GM12878 (cell line): ENCODE measurements around the gene TBC1D8B. TPM values are rescaled to one million over a fixed set of nuclear protein-coding genes. Genes with fewer than 3 reads are reported as not detected.

Experiments
- ATAC-seq: fragments of 200-7000 bp; cut with Tn5 transposase; 3 replicates; pipeline ENCODE4 v1.9.1; 2020; ENCODE audit warnings: mild to moderate bottlenecking, moderate library complexity
- BruUV-seq: library from RNA; stranded (reverse); fragments of 400-500 nt; replicated peaks from 2 replicates; lab custom pipeline; 2021; lab: Mats Ljungman, UMichigan
- CTCF ChIA-PET: fragments of 300-600 bp; sonication (Branson Sonifier 250); formaldehyde crosslinking; extraction: SDS; loops from one replicate; lab custom pipeline; 2021; ENCODE audit warnings: inconsistent platforms; lab: Yijun Ruan, JAX
- POLR2A ChIA-PET: fragments of 350-600 bp; formaldehyde crosslinking; extraction: SDS; loops from one replicate; lab custom pipeline; 2021; ENCODE audit warnings: inconsistent platforms; lab: Charles Lee
- RAD21 ChIA-PET: fragments of 300-600 bp; sonication (Branson Sonifier 250); formaldehyde crosslinking; loops from one replicate; lab custom pipeline; 2023; ENCODE audit warnings: antibody characterized with exemption; ENCODE audit not compliant: unreplicated experiment; lab: Charles Lee
- SMC1A ChIA-PET: fragments of 300-600 bp; sonication (Branson Sonifier 250); formaldehyde crosslinking; loops from one replicate; lab custom pipeline; 2023; ENCODE audit not compliant: unreplicated experiment, uncharacterized antibody; lab: Charles Lee
- DNase-seq: peaks from one replicate; pipeline ENCODE4 v3.0.0-alpha.2; 2011; ENCODE audit warnings: low read depth, low spot score
- FAIRE-seq: peaks from 3 replicates; lab custom pipeline; 2011; peaks lifted over from hg19 to GRCh38; lab: Jason Lieb, UNC
- H2AFZ ChIP-seq: 2 replicates; pipeline ENCODE4 v1.6.0; 2011; ENCODE audit warnings: low read depth, low read length, control low read depth; ENCODE audit not compliant: control insufficient read depth
- H3K27ac ChIP-seq: 2 replicates; pipeline ENCODE4 v1.5.1; 2011; ENCODE audit warnings: control low read depth; ENCODE audit not compliant: control insufficient read depth, insufficient read depth
- H3K27me3 ChIP-seq, 2 experiments: replicated peaks in 1 of 2; 2 replicates each; pipeline versions ENCODE4 v1.6.0 to v1.6.1; 2011; ENCODE audit warnings: low read length in 1 of 2; ENCODE audit not compliant: control insufficient read depth in 2 of 2, insufficient read depth in 2 of 2
- H3K36me3 ChIP-seq, 2 experiments: 2 replicates each; pipeline ENCODE4 v1.5.1; 2011; ENCODE audit warnings: low read length in 1 of 2; ENCODE audit not compliant: control insufficient read depth in 2 of 2, insufficient read depth in 2 of 2
- H3K4me1 ChIP-seq: 2 replicates; pipeline ENCODE4 v1.6.1; 2011; ENCODE audit warnings: mild to moderate bottlenecking, low read length, moderate library complexity, mixed read lengths; ENCODE audit not compliant: control insufficient read depth, insufficient read depth
- H3K4me2 ChIP-seq: 2 replicates; pipeline ENCODE4 v1.6.0; 2011; ENCODE audit warnings: control low read depth; ENCODE audit not compliant: control insufficient read depth, insufficient read depth
- H3K4me3 ChIP-seq: fragments of 200-600 bp; sonication (generic); 2 replicates; pipeline ENCODE4 v1.5.1; 2016
- H3K79me2 ChIP-seq: 2 replicates; pipeline ENCODE4 v1.6.0; 2011; ENCODE audit warnings: low read length; ENCODE audit not compliant: control insufficient read depth, insufficient read depth
- H3K9ac ChIP-seq: 2 replicates; pipeline ENCODE4 v1.8.0; 2011; ENCODE audit warnings: low read length, control low read depth, mixed read lengths; ENCODE audit not compliant: control insufficient read depth, insufficient read depth
- H3K9me3 ChIP-seq: replicated peaks from 3 replicates; pipeline ENCODE4 v1.5.1; 2011; ENCODE audit warnings: mild to moderate bottlenecking, low read length; ENCODE audit not compliant: control insufficient read depth, insufficient read depth
- H4K20me1 ChIP-seq: 2 replicates; pipeline ENCODE4 v1.6.0; 2011; ENCODE audit not compliant: control insufficient read depth, insufficient read depth
- CBFB ChIP-seq: IDR thresholded peaks from 2 replicates; pipeline ENCODE4 v1.6.1; 2016; ENCODE audit warnings: antibody characterized with exemption, low read depth
- CREB1 ChIP-seq: IDR thresholded peaks from 2 replicates; pipeline ENCODE4 v1.6.1; 2012; ENCODE audit warnings: low read depth, mild to moderate bottlenecking, inconsistent platforms
- FOXM1 ChIP-seq: IDR thresholded peaks from 2 replicates; pipeline ENCODE4 v1.6.1; 2012; ENCODE audit warnings: low read depth, mild to moderate bottlenecking, inconsistent platforms, low read length, moderate library complexity
- GABPA ChIP-seq: IDR thresholded peaks from 2 replicates; pipeline ENCODE4 v1.6.1; 2014; ENCODE audit warnings: antibody characterized with exemption, low read depth, mild to moderate bottlenecking, inconsistent platforms
- JUND ChIP-seq: IDR thresholded peaks from 2 replicates; pipeline ENCODE4 v1.6.1; 2012; ENCODE audit warnings: low read depth, mild to moderate bottlenecking, low read length, improper control_type of control experiment, moderate library complexity
- SIX5 ChIP-seq: IDR thresholded peaks from 2 replicates; pipeline ENCODE4 v1.6.1; 2011; ENCODE audit warnings: mild to moderate bottlenecking, low read depth, low read length, moderate library complexity; ENCODE audit not compliant: severe bottlenecking
- WRNIP1 ChIP-seq: IDR thresholded peaks from 2 replicates; pipeline ENCODE4 v1.6.1; 2011; ENCODE audit warnings: low read depth, low read length, improper control_type of control experiment, borderline replicate concordance
- WGBS: methylation state at CpG from one replicate; pipeline ENCODE4 v1.1.6; 2016; ENCODE audit warnings: low lambda C conversion rate; ENCODE audit not compliant: insufficient replicate concordance, insufficient coverage; ENCODE audit errors: missing lambda C conversion rate; 5-methylcytosine and 5-hydroxymethylcytosine counted together
- in situ Hi-C: fragments of 300-500 bp; cut with MboI; formaldehyde crosslinking; loops from 9 replicates; pipeline ENCODE4 v1.14.3; 2018; ENCODE audit warnings: mixed read lengths
- intact Hi-C: fragments of 100-400 bp; cut with micrococcal nuclease; formaldehyde crosslinking; loops from one replicate; pipeline ENCODE4 v1.14.2; 2022; ENCODE audit not compliant: unreplicated experiment
- polyA plus RNA-seq, 11 experiments: library from polyadenylated mRNA; depleted of rRNA in 4 of 11; unstranded in 6 of 11; stranded (reverse) in 5 of 11; fragments of >200 nt; fragmentation: Nextera tagmentation in 4 of 11; fragmentation: Illumina TruSeq in 1 of 11; extraction: Ambion mirVana in 4 of 11; extraction: Trizol in 1 of 11; gene quantifications; 1 replicate in 1 of 11; 2 replicates in 10 of 11; pipeline versions ENCODE4 v1.2.1 to v1.2.3, GENCODE V29; 2011 to 2016; ENCODE audit warnings: inconsistent platforms in 2 of 11, missing spikeins in 2 of 11, low read depth in 1 of 11
- total RNA-seq, 4 experiments: library from RNA; depleted of rRNA in 3 of 4; stranded (reverse); fragments of >200 nt in 3 of 4; fragmentation: Illumina TruSeq in 1 of 4; extraction: Trizol in 1 of 4; gene quantifications; 2 replicates each; pipeline versions ENCODE4 v1.2.1 to v1.2.3, GENCODE V29; 2013 to 2021
- TF ChIP-seq, protein P1 (sequence below): IDR thresholded peaks from 2 replicates; pipeline ENCODE4 v1.6.1; 2012; ENCODE audit warnings: low read depth, low read length, improper control_type of control experiment
- TF ChIP-seq, protein P2 (sequence below): fragments of 150-350 bp; IDR thresholded peaks from 2 replicates; pipeline ENCODE4 v1.6.1; 2014; ENCODE audit warnings: mild to moderate bottlenecking, low read depth, low read length
- TF ChIP-seq, protein P3 (sequence below): fragments of 450-650 bp; conservative IDR thresholded peaks from 2 replicates; pipeline ENCODE4 v1.6.1; 2017; ENCODE audit warnings: mild to moderate bottlenecking, moderate library complexity
- TF ChIP-seq, protein P4 (sequence below): IDR thresholded peaks from 2 replicates; pipeline ENCODE4 v1.6.1; 2012; ENCODE audit warnings: low read depth, low read length, improper control_type of control experiment

Gene TBC1D8B
- total and polyA plus RNA-seq, 10 of the 15 experiments (the other 5 are each of a cell fraction or from before 2014, with no cell fraction given): 0.95 to 2.6 (median 1.6) TPM

DNA sequence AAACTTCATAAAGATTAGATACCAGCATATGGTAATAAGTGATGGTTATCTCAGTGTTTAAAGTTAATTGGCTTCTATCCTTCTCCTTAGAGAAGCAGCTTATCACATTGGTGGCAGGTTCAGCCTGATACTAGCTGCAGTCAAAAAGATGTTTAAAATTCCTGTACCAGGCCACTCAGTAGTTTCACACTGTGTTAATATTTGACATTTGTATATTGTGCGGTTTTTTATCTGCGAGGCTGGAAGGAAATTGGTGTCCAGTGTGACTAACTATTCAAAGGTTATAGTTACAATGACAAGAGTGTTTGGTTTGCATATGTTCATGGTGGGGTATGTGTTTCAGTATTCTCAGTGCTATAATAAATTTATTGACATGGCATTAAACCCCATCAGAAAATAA lies 27.5 kb upstream of the TBC1D8B start:
- Histone ChIP-seq H3K9me3 (no peaks in the 10 kb centered on the region), H4K20me1 (no peaks in the 10 kb centered on the region), H3K36me3 (no peaks in the 10 kb centered on the region), H3K9ac (no peak overlapping the region), H3K27me3 (no peaks in the 10 kb centered on the region), H3K27ac (no peak overlapping the region), H2AFZ (no peak overlapping the region), H3K4me1 (no peaks in the 10 kb centered on the region), H3K79me2 (no peaks in the 10 kb centered on the region), H3K4me3 (no peak overlapping the region), H3K4me2 (no peak overlapping the region)
- intact Hi-C loops: no loop called here
- ChIA-PET CTCF (no interaction called here), RAD21 (no interaction called here), POLR2A (no interaction called here), SMC1A (interaction anchor here (1.1 kb wide), 1 partner anchor 25 kb away, joined by 4 read pairs; no protein-coding TSS in a partner anchor)
- DNase-seq (no peak), FAIRE-seq (no peak), ATAC-seq (no peak)
- TF ChIP-seq, protein P1, sequence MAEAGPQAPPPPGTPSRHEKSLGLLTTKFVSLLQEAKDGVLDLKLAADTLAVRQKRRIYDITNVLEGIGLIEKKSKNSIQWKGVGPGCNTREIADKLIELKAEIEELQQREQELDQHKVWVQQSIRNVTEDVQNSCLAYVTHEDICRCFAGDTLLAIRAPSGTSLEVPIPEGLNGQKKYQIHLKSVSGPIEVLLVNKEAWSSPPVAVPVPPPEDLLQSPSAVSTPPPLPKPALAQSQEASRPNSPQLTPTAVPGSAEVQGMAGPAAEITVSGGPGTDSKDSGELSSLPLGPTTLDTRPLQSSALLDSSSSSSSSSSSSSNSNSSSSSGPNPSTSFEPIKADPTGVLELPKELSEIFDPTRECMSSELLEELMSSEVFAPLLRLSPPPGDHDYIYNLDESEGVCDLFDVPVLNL: no peak
- TF ChIP-seq SIX5: no peak
- no peak for TF ChIP-seq WRNIP1
- TF ChIP-seq GABPA: no peak
- in situ Hi-C loops: no loop called here
- WGBS: 45% methylated on average over 2 of the region's 2 CpGs
- BruUV-seq: no TSS peak

DNA sequence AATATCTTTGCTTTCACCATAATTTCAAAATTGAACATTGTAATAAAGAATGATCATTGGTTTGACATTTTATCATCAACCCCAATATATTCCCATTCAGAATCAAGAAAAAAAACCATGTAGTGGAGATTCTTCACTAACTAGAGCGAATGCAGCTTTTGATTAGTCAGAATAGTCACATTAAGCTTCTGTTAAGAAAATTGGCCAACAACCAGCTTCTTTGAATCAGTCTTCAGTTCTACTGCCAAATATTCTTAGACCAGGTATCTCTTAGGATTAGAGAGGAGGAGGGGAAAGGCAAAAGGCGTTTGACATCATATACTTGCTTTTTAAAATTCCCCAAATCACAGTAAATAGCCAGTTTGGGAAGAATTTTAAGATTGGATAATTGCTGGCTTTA lies 22.2 kb upstream of the TBC1D8B start:
- POLR2A ChIA-PET: no interaction called here
- no peaks in the 10 kb centered on the region for H3K79me2 ChIP-seq
- intact Hi-C loops (no loop called here), in situ Hi-C loops (no loop called here)
- SMC1A ChIA-PET: interaction anchor here (1.0 kb wide), 1 partner anchor 134 kb away, joined by 3 read pairs; no protein-coding TSS in a partner anchor
- H3K4me3 ChIP-seq: no peak overlapping the region
- no peak overlapping the region for H2AFZ ChIP-seq
- no peaks in the 10 kb centered on the region for H3K9me3 ChIP-seq
- no peaks in the 10 kb centered on the region for H4K20me1 ChIP-seq
- DNase-seq: no peak
- CTCF ChIA-PET: interaction anchor here (1.3 to 1.7 kb wide), 3 partner anchors 11 to 299 kb away, joined by 3 read pairs; no protein-coding TSS in a partner anchor
- H3K4me1 ChIP-seq: no peaks in the 10 kb centered on the region
- H3K9ac ChIP-seq: no peak overlapping the region
- H3K4me2 ChIP-seq: no peak overlapping the region
- WGBS: 0% methylated on average over 2 of the region's 2 CpGs
- no peaks in the 10 kb centered on the region for H3K36me3 ChIP-seq
- RAD21 ChIA-PET: no interaction called here
- H3K27ac ChIP-seq: no peak overlapping the region
- no peaks in the 10 kb centered on the region for H3K27me3 ChIP-seq
- FAIRE-seq: no peak
- TF ChIP-seq JUND: no peak
- TF ChIP-seq, protein P2, sequence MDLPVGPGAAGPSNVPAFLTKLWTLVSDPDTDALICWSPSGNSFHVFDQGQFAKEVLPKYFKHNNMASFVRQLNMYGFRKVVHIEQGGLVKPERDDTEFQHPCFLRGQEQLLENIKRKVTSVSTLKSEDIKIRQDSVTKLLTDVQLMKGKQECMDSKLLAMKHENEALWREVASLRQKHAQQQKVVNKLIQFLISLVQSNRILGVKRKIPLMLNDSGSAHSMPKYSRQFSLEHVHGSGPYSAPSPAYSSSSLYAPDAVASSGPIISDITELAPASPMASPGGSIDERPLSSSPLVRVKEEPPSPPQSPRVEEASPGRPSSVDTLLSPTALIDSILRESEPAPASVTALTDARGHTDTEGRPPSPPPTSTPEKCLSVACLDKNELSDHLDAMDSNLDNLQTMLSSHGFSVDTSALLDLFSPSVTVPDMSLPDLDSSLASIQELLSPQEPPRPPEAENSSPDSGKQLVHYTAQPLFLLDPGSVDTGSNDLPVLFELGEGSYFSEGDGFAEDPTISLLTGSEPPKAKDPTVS: no peak
- TF ChIP-seq CREB1: no peak
- TF ChIP-seq, protein P3, sequence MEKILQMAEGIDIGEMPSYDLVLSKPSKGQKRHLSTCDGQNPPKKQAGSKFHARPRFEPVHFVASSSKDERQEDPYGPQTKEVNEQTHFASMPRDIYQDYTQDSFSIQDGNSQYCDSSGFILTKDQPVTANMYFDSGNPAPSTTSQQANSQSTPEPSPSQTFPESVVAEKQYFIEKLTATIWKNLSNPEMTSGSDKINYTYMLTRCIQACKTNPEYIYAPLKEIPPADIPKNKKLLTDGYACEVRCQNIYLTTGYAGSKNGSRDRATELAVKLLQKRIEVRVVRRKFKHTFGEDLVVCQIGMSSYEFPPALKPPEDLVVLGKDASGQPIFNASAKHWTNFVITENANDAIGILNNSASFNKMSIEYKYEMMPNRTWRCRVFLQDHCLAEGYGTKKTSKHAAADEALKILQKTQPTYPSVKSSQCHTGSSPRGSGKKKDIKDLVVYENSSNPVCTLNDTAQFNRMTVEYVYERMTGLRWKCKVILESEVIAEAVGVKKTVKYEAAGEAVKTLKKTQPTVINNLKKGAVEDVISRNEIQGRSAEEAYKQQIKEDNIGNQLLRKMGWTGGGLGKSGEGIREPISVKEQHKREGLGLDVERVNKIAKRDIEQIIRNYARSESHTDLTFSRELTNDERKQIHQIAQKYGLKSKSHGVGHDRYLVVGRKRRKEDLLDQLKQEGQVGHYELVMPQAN: no peak
- TF ChIP-seq, protein P4, sequence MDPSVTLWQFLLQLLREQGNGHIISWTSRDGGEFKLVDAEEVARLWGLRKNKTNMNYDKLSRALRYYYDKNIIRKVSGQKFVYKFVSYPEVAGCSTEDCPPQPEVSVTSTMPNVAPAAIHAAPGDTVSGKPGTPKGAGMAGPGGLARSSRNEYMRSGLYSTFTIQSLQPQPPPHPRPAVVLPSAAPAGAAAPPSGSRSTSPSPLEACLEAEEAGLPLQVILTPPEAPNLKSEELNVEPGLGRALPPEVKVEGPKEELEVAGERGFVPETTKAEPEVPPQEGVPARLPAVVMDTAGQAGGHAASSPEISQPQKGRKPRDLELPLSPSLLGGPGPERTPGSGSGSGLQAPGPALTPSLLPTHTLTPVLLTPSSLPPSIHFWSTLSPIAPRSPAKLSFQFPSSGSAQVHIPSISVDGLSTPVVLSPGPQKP: no peak
- TF ChIP-seq FOXM1: no peak
- no peak for TF ChIP-seq CBFB
- no peak for ATAC-seq
- no TSS peak for BruUV-seq
